Right lobe of liver (tissue), 6 donors: ENCODE data around the gene ATF7. TPM values are rescaled to one million over a fixed set of nuclear protein-coding genes. Genes with fewer than 3 reads are reported as not detected.

Experiments used
- ATAC-seq, 4 donors: fragments of 200-7000 bp; cut with Tn5 transposase; one replicate each; pipeline ENCODE4 v1.9.1; 2020; ENCODE audit warnings: mild to moderate bottlenecking in 4 of 4, moderate library complexity in 4 of 4
- DNase-seq, 3 donors: peaks; one replicate each; pipeline ENCODE4 v3.0.0-alpha.2; 2020
- H3K27ac ChIP-seq, 3 donors: fragments of 200-600 bp; one replicate each; pipeline ENCODE4 v1.8.0; 2022
- H3K27me3 ChIP-seq, 2 donors: fragments of 200-600 bp; one replicate each; pipeline ENCODE4 v1.8.0; 2022
- H3K36me3 ChIP-seq, 4 donors: fragments of 200-600 bp; sonication (generic) in 1 of 4; one replicate each; pipeline versions ENCODE4 v1.5.1 to v1.8.0; 2017 to 2022; ENCODE audit warnings: control low read depth in 1 of 4
- H3K4me1 ChIP-seq, 4 donors: fragments of 200-600 bp; sonication (generic) in 1 of 4; one replicate each; pipeline versions ENCODE4 v1.5.1 to v1.8.0; 2017 to 2022; ENCODE audit warnings: control low read depth in 1 of 4
- H3K4me3 ChIP-seq, 3 donors: fragments of 200-600 bp; one replicate each; pipeline ENCODE4 v1.8.0; 2022
- H3K9me3 ChIP-seq, 4 donors: fragments of 200-600 bp; sonication (generic) in 1 of 4; one replicate each; pipeline versions ENCODE4 v1.5.1 to v1.8.0; 2017 to 2022; ENCODE audit warnings: control low read depth in 1 of 4
- POLR2A ChIP-seq: fragments of 450-650 bp; IDR thresholded peaks from one replicate; pipeline ENCODE4 v1.6.1; 2017; ENCODE audit warnings: antibody characterized with exemption, mild to moderate bottlenecking
- WGBS: methylation state at CpG from one replicate; pipeline ENCODE4 v1.1.6; 2018; ENCODE audit warnings: low coverage, low lambda C conversion rate; ENCODE audit not compliant: insufficient coverage; ENCODE audit errors: missing lambda C conversion rate; 5-methylcytosine and 5-hydroxymethylcytosine counted together
- intact Hi-C, 2 donors: fragments of 100-400 bp; cut with DNase I; formaldehyde crosslinking; loops; one replicate each; pipeline versions ENCODE4 v1.11.2 to v1.14.1; 2022
- total RNA-seq, 6 experiments: library from RNA; depleted of rRNA in 2 of 6; stranded (reverse); fragments of >200 nt in 2 of 6; fragmentation: NEBNext Ultra II Directional in 3 of 6; extraction: Animal tissue kit (Norgen Biotek cat#: 25700) in 3 of 6; gene quantifications; one replicate each; pipeline versions ENCODE4 v1.1.0 to v1.2.4, GENCODE V29; 2016 to 2023
- TF ChIP-seq, protein P1 (sequence below), 4 donors: fragments of 200-600 bp in 3 of 4; fragments of 450-650 bp in 1 of 4; IDR thresholded peaks; one replicate each; pipeline versions ENCODE4 v1.5.1 to v1.8.0; 2016 to 2022; ENCODE audit warnings: antibody characterized with exemption in 4 of 4, mild to moderate bottlenecking in 2 of 4
- donor health status: DM: no; HTN: yes; CAD: no.
- donor health status: DM: no; HTN: no; CAD: no.
- donor health status: DM: no; HTN: no; CAD: no.
- donor health status: DM: no; HTN: yes; CAD: no.
- donor health status: DM: no; HTN: yes; CAD: no.

Gene ATF7
- total RNA-seq, 6 experiments from 2014 or later = 7.9 to 18.7 (median 12.3) TPM

GRCh38 chr12:53667080-53667479 lies 40.9 kb upstream of the ATF7 start:
- H3K4me1 ChIP-seq = no peaks in the 10 kb centered on the region
- H3K4me3 ChIP-seq = no peak overlapping the region
- DNase-seq = no peak
- H3K36me3 ChIP-seq = peaks cover 0 to 79% (median 28%) of the 10 kb centered on the region in 4 donors
- 100% methylated on average over 2 of the region's 2 CpGs for WGBS
- H3K27me3 ChIP-seq = no peaks in the 10 kb centered on the region
- intact Hi-C loops = no loop called here
- ATAC-seq = no peak
- no peak overlapping the region for H3K27ac ChIP-seq
- TF ChIP-seq, protein P1, sequence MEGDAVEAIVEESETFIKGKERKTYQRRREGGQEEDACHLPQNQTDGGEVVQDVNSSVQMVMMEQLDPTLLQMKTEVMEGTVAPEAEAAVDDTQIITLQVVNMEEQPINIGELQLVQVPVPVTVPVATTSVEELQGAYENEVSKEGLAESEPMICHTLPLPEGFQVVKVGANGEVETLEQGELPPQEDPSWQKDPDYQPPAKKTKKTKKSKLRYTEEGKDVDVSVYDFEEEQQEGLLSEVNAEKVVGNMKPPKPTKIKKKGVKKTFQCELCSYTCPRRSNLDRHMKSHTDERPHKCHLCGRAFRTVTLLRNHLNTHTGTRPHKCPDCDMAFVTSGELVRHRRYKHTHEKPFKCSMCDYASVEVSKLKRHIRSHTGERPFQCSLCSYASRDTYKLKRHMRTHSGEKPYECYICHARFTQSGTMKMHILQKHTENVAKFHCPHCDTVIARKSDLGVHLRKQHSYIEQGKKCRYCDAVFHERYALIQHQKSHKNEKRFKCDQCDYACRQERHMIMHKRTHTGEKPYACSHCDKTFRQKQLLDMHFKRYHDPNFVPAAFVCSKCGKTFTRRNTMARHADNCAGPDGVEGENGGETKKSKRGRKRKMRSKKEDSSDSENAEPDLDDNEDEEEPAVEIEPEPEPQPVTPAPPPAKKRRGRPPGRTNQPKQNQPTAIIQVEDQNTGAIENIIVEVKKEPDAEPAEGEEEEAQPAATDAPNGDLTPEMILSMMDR (IDR thresholded peaks at IDR 0.05) = no peak
- TF ChIP-seq POLR2A = no peak
- H3K9me3 ChIP-seq = no peaks in the 10 kb centered on the region

DNA sequence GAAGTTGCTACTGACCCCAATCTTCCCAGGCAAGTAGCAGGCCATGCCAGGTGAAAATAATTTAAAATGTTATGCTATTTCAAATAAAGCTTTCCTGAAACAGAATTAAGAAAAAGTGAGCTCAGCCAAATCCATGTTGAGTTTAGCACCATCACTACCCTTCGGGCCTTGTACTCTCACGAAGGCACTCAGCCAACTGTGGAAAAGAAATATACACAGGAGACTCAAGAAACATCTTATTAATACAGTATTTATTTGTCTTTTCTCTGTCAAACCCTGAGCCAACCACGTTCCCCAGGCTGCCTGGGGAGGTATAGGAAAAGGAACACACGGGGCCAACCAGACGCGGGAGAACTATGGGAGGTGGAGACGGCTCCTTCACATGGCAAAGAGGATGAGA lies 38.8 kb upstream of the ATF7 start:
- H3K27ac ChIP-seq = no peak overlapping the region
- ATAC-seq = no peak
- H3K27me3 ChIP-seq = no peaks in the 10 kb centered on the region
- WGBS = 87% methylated on average over 5 of the region's 7 CpGs
- H3K9me3 ChIP-seq = no peaks in the 10 kb centered on the region
- intact Hi-C loops = no loop called here
- no peak for DNase-seq
- H3K36me3 ChIP-seq = peaks cover 0 to 61% (median 22%) of the 10 kb centered on the region in 4 donors
- H3K4me3 ChIP-seq = no peak overlapping the region
- TF ChIP-seq, protein P1 (IDR thresholded peaks at IDR 0.05) = no peak
- TF ChIP-seq POLR2A = no peak
- H3K4me1 ChIP-seq = peaks cover 0 to 11% (median 5%) of the 10 kb centered on the region in 4 donors

DNA sequence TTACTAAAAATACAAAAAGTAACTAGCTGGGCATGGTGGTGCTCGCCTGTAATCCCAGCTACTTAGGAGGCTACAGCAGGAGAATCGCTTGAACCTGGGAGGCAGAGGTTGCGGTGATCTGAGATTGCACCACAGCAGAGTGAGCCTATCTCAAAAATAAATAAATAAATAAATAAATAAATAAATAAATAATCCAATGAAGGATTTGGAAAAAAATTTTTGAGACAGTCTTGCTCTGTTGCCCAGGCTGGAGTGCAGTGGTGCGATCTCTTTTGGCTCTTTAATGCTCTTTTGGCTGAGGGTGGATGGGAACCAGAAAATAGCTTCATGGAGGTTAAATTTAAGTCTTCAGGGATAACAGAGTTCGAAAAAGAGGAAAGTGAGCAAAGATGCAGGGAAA lies 38.0 kb upstream of the ATF7 start:
- ATAC-seq = no peak
- intact Hi-C loops = no loop called here
- 86% methylated on average over 5 of the region's 5 CpGs for WGBS
- H3K27ac ChIP-seq = no peak overlapping the region
- no peak for TF ChIP-seq POLR2A
- TF ChIP-seq, protein P1 (IDR thresholded peaks at IDR 0.05) = no peak
- peaks cover 0 to 16% (median 9%) of the 10 kb centered on the region in 4 donors for H3K4me1 ChIP-seq
- peaks cover 0 to 56% (median 19%) of the 10 kb centered on the region in 4 donors for H3K36me3 ChIP-seq
- H3K4me3 ChIP-seq = no peak overlapping the region
- H3K9me3 ChIP-seq = no peaks in the 10 kb centered on the region
- no peaks in the 10 kb centered on the region for H3K27me3 ChIP-seq
- DNase-seq = no peak

- no peak for DNase-seq
- H3K4me3 ChIP-seq = peak overlapping the region in 2 of 3 donors; percentile 25 to 28
- H3K27ac ChIP-seq = peak overlapping the region; percentile 74 to 84 (median 81)
- ATAC-seq = peak in 1 of 4 donors; percentile 11
- peaks cover 2 to 34% (median 14%) of the 10 kb centered on the region in 4 donors for H3K4me1 ChIP-seq
- no peaks in the 10 kb centered on the region for H3K27me3 ChIP-seq
- intact Hi-C loops = no loop called here
- no peaks in the 10 kb centered on the region for H3K9me3 ChIP-seq
- TF ChIP-seq, protein P1 (IDR thresholded peaks at IDR 0.05) = no peak
- TF ChIP-seq POLR2A = no peak
- H3K36me3 ChIP-seq = peaks cover 0 to 18% (median 4%) of the 10 kb centered on the region in 4 donors
- WGBS = 65% methylated on average over 5 of the region's 5 CpGs
Measured at GRCh38 chr12:53660041-53660440, 33.9 kb upstream of the ATF7 start.

- peaks cover 2 to 34% (median 14%) of the 10 kb centered on the region in 4 donors for H3K4me1 ChIP-seq
- peak; percentile 41 to 71 (median 52) for ATAC-seq
- H3K27me3 ChIP-seq = no peaks in the 10 kb centered on the region
- peak overlapping the region; percentile 74 to 84 (median 81) for H3K27ac ChIP-seq
- 34% methylated on average over 2 of the region's 2 CpGs for WGBS
- intact Hi-C loops = no loop called here
- peak overlapping the region; percentile 13 to 28 (median 25) for H3K4me3 ChIP-seq
- H3K36me3 ChIP-seq = peaks cover 0 to 13% (median 2%) of the 10 kb centered on the region in 4 donors
- TF ChIP-seq, protein P1 (IDR thresholded peaks at IDR 0.05) = no peak
- TF ChIP-seq POLR2A = no peak
- DNase-seq = no peak
- H3K9me3 ChIP-seq = no peaks in the 10 kb centered on the region
Measured at GRCh38 chr12:53659571-53659981, 33.4 kb upstream of the ATF7 start.
